Smooth muscle cell (in vitro differentiated cells): ENCODE data around the gene CCR1. TPM values are rescaled to one million over a fixed set of nuclear protein-coding genes. Genes with fewer than 3 reads are reported as not detected.

Experiments
- DNase-seq: peaks from one replicate; lab custom pipeline; 2025; ENCODE audit not compliant: unreplicated experiment; lab: John Stamatoyannopoulos, UW
- H2AFZ ChIP-seq: fragments of 200-600 bp; sonication (generic); 2 replicates; pipeline ENCODE4 v1.6.0; 2016; ENCODE audit warnings: antibody characterized with exemption, low read depth, mild to moderate bottlenecking
- H3F3A ChIP-seq: fragments of 200-600 bp; sonication (generic); 2 replicates; pipeline ENCODE4 v1.6.0; 2017; ENCODE audit warnings: antibody characterized with exemption, low read depth
- H3K27ac ChIP-seq: fragments of 200-600 bp; sonication (generic); 2 replicates; pipeline ENCODE4 v1.5.1; 2016; ENCODE audit warnings: low read depth, mild to moderate bottlenecking
- H3K27me3 ChIP-seq: fragments of 200-600 bp; sonication (generic); 2 replicates; pipeline ENCODE4 v1.6.1; 2016; ENCODE audit warnings: low read depth, mild to moderate bottlenecking
- H3K36me3 ChIP-seq: fragments of 200-600 bp; sonication (generic); 2 replicates; pipeline ENCODE4 v1.5.1; 2016; ENCODE audit warnings: low read depth
- H3K4me1 ChIP-seq: fragments of 200-600 bp; sonication (generic); 2 replicates; pipeline ENCODE4 v1.5.1; 2016; ENCODE audit warnings: low read depth
- H3K4me2 ChIP-seq: fragments of 200-600 bp; sonication (generic); 2 replicates; pipeline ENCODE4 v1.6.0; 2016; ENCODE audit warnings: mild to moderate bottlenecking
- H3K4me3 ChIP-seq: fragments of 200-600 bp; sonication (generic); 2 replicates; pipeline ENCODE4 v1.5.1; 2016; ENCODE audit warnings: mild to moderate bottlenecking
- H3K79me2 ChIP-seq: fragments of 200-600 bp; sonication (generic); 2 replicates; pipeline ENCODE4 v1.6.0; 2016; ENCODE audit warnings: low read depth, mild to moderate bottlenecking
- H3K9ac ChIP-seq: fragments of 200-600 bp; sonication (generic); 2 replicates; pipeline ENCODE4 v1.6.0; 2016; ENCODE audit warnings: low read depth
- H3K9me3 ChIP-seq: fragments of 200-600 bp; sonication (generic); replicated peaks from 2 replicates; pipeline ENCODE4 v1.5.1; 2016; ENCODE audit warnings: low read depth
- H4K20me1 ChIP-seq: fragments of 200-600 bp; sonication (generic); 2 replicates; pipeline ENCODE4 v1.6.0; 2016; ENCODE audit warnings: low read depth
- CTCF ChIP-seq: fragments of 200-600 bp; sonication (generic); IDR thresholded peaks from 2 replicates; pipeline ENCODE4 v1.5.1; 2017; ENCODE audit warnings: borderline replicate concordance, mild to moderate bottlenecking, antibody characterized with exemption; ENCODE audit not compliant: insufficient read depth, poor library complexity, severe bottlenecking
- WGBS: methylation state at CpG from one replicate; pipeline ENCODE4 v1.1.7; 2016; ENCODE audit warnings: low lambda C conversion rate; 5-methylcytosine and 5-hydroxymethylcytosine counted together
- polyA plus RNA-seq: library from polyadenylated mRNA; unstranded; fragments of >200 nt; fragmentation: Nextera tagmentation; extraction: Ambion mirVana; gene quantifications from 2 replicates; pipeline ENCODE4 v1.2.1, GENCODE V29; 2016
- total RNA-seq: library from RNA; depleted of rRNA; stranded (reverse); fragments of >200 nt; gene quantifications from 2 replicates; pipeline ENCODE4 v1.2.3, GENCODE V29; 2014

CCR1 gene
- total RNA-seq (0.76 TPM in 1 of 2 replicates, not detected in the other), polyA plus RNA-seq (0.19 TPM in 1 of 2 replicates, not detected in the other)

GRCh38 chr3:46208167-46208704 lies at the start of gene CCR1:
Gene CCR1, minus strand, starts transcription at chr3:46208313. Its CDS starts 4,000 bp downstream, at chr3:46204313.
- no peak within 1 kb of the TSS for H3K27ac ChIP-seq
- no peaks in the 10 kb centered on the region for H3F3A ChIP-seq
- no peaks in the 10 kb centered on the region for H3K27me3 ChIP-seq
- H3K4me3 ChIP-seq = no peak within 1 kb of the TSS
- no peaks in the 10 kb centered on the region for H3K79me2 ChIP-seq
- no peak within 1 kb of the TSS for H3K4me2 ChIP-seq
- no peak for DNase-seq
- no peak within 1 kb of the TSS for H3K9ac ChIP-seq
- no peaks in the 10 kb centered on the region for H4K20me1 ChIP-seq
- H3K4me1 ChIP-seq = no peaks in the 10 kb centered on the region
- H2AFZ ChIP-seq = peak within 1 kb of the TSS; percentile 65
- peak; percentile 41 for TF ChIP-seq CTCF
- 18% methylated on average over 3 of the region's 3 CpGs for WGBS
- no peaks in the 10 kb centered on the region for H3K36me3 ChIP-seq
- H3K9me3 ChIP-seq = no peaks in the 10 kb centered on the region

GRCh38 chr3:46252980-46253379 lies 44.9 kb upstream of the CCR1 start:
- no peak overlapping the region for H3K27ac ChIP-seq
- no peaks in the 10 kb centered on the region for H3K36me3 ChIP-seq
- DNase-seq = no peak
- no peaks in the 10 kb centered on the region for H3K9me3 ChIP-seq
- H3F3A ChIP-seq = no peaks in the 10 kb centered on the region
- H3K9ac ChIP-seq = no peak overlapping the region
- TF ChIP-seq CTCF = no peak
- H3K79me2 ChIP-seq = no peaks in the 10 kb centered on the region
- H3K27me3 ChIP-seq = peaks cover 13% of the 10 kb centered on the region
- no peaks in the 10 kb centered on the region for H3K4me1 ChIP-seq
- H2AFZ ChIP-seq = no peak overlapping the region
- no peak overlapping the region for H3K4me2 ChIP-seq
- H4K20me1 ChIP-seq = no peaks in the 10 kb centered on the region
- H3K4me3 ChIP-seq = no peak overlapping the region
- WGBS = 67% methylated on average over 1 of the region's 1 CpG

GRCh38 chr3:46245146-46245545 lies 37.0 kb upstream of the CCR1 start:
- 93% methylated on average over 3 of the region's 3 CpGs for WGBS
- no peaks in the 10 kb centered on the region for H3K36me3 ChIP-seq
- no peak for DNase-seq
- no peak overlapping the region for H3K27ac ChIP-seq
- H3F3A ChIP-seq = no peaks in the 10 kb centered on the region
- no peak for TF ChIP-seq CTCF
- H3K9ac ChIP-seq = no peak overlapping the region
- no peaks in the 10 kb centered on the region for H3K79me2 ChIP-seq
- no peak overlapping the region for H3K4me3 ChIP-seq
- H4K20me1 ChIP-seq = no peaks in the 10 kb centered on the region
- H3K9me3 ChIP-seq = no peaks in the 10 kb centered on the region
- H2AFZ ChIP-seq = no peak overlapping the region
- peaks cover 6% of the 10 kb centered on the region for H3K27me3 ChIP-seq
- no peak overlapping the region for H3K4me2 ChIP-seq
- no peaks in the 10 kb centered on the region for H3K4me1 ChIP-seq

- no peak overlapping the region for H3K9ac ChIP-seq
- no peak for DNase-seq
- H3K4me2 ChIP-seq = no peak overlapping the region
- no peaks in the 10 kb centered on the region for H3K4me1 ChIP-seq
- H2AFZ ChIP-seq = no peak overlapping the region
- H3K27ac ChIP-seq = no peak overlapping the region
- 86% methylated on average over 2 of the region's 2 CpGs for WGBS
- H3K27me3 ChIP-seq = peaks cover 10% of the 10 kb centered on the region
- no peaks in the 10 kb centered on the region for H3K36me3 ChIP-seq
- H3K9me3 ChIP-seq = no peaks in the 10 kb centered on the region
- H3K79me2 ChIP-seq = no peaks in the 10 kb centered on the region
- H3F3A ChIP-seq = no peaks in the 10 kb centered on the region
- TF ChIP-seq CTCF = no peak
- no peak overlapping the region for H3K4me3 ChIP-seq
- H4K20me1 ChIP-seq = no peaks in the 10 kb centered on the region
These were observed 35.4 kb upstream of the CCR1 start for GRCh38 chr3:46243560-46243959.
